ENCODE data around the gene CDYL2. TPM values are rescaled to one million over a fixed set of nuclear protein-coding genes. Genes with fewer than 3 reads are reported as not detected.

The CDYL2 gene
- total RNA-seq, 4 donors from 2014 or later: 0.80 to 3.5 (median 2.3) TPM

DNA sequence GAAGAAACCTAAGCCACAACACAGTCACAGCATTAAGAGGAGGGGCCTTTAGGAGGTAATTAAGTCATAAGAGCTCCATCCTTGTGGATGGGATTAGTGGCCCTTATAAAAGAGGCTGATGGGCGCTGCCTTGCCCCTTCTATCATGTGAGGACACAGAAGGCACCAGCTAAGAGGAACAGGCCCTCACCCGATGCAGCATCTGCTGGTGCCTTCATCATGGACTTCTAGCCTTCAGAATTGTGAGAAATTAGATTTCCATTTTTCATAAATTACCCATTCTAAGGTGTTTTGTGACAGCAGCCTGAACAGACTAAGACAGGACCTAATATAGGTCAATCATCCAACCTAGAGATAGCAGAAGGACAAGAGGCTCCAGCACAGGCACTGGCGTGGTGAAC is 120.8 kb downstream of the CDYL2 start:
- in situ Hi-C loops (cut with MboI; ENCODE audit: low pct_ligation_motif_present in 1 of 4, low pct_unique_long_range_greater_than_20kb in 1 of 4, low sequenced_read_pairs in 3 of 4) (no loop called here), intact Hi-C loops (cut with DNase I; ENCODE audit: low total_unique reads) (no loop called here)
- H3K27ac ChIP-seq: no peak overlapping the region
- no peak for DNase-seq
- TF ChIP-seq, protein P1, sequence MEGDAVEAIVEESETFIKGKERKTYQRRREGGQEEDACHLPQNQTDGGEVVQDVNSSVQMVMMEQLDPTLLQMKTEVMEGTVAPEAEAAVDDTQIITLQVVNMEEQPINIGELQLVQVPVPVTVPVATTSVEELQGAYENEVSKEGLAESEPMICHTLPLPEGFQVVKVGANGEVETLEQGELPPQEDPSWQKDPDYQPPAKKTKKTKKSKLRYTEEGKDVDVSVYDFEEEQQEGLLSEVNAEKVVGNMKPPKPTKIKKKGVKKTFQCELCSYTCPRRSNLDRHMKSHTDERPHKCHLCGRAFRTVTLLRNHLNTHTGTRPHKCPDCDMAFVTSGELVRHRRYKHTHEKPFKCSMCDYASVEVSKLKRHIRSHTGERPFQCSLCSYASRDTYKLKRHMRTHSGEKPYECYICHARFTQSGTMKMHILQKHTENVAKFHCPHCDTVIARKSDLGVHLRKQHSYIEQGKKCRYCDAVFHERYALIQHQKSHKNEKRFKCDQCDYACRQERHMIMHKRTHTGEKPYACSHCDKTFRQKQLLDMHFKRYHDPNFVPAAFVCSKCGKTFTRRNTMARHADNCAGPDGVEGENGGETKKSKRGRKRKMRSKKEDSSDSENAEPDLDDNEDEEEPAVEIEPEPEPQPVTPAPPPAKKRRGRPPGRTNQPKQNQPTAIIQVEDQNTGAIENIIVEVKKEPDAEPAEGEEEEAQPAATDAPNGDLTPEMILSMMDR (IDR thresholded peaks at IDR 0.05): no peak
- TF ChIP-seq POLR2AphosphoS5 (IDR thresholded peaks at IDR 0.05): no peak
- no peaks in the 10 kb centered on the region for H3K9me3 ChIP-seq
- WGBS, 2 donors (ENCODE audit: low coverage in 1 of 2): 96 to 100% methylated on average over 2 to 3 of the region's 3 CpGs
- no peaks in the 10 kb centered on the region for H3K4me1 ChIP-seq
- H3K36me3 ChIP-seq: no peaks in the 10 kb centered on the region
- no peaks in the 10 kb centered on the region for H3K27me3 ChIP-seq
- no peak overlapping the region for H3K4me3 ChIP-seq

DNA sequence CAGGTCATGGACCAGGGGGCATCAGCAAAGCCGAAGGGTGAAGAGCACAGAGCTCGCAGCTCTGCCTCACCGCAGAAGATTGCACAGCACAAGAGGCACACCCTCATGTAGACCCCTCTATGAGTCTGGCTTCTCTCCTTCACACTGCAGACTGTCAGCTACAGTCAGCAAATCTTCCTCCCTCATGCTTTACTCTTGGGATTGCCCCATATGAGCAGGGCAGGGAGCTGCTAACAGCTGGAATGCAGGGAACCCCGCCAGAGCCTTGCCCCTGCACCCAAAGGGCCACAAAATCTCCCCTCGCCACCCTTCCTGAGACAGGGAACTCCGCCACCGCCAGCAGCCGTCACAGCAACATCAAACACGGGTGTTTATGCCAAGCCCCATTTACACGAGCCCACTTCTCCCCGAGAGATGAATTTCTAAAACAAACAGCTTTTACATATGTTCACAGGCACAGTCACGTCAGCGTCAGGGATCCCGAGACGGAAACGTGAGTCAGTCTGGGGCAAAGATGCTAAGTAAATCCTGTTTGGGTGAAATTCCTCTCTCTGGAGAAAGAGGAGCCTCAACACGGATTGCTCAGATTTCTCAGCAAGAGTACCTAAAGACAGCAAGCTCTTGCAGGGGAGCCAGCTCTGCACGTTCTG is 121.9 kb downstream of the CDYL2 start:
- TF ChIP-seq, protein P1 (IDR thresholded peaks at IDR 0.05): no peak
- TF ChIP-seq POLR2AphosphoS5 (IDR thresholded peaks at IDR 0.05) (no peak), EP300 (IDR thresholded peaks at IDR 0.05; ENCODE audit: low read depth) (no peak), POLR2A (IDR thresholded peaks at IDR 0.05) (no peak)
- no peaks in the 10 kb centered on the region for H3K4me1 ChIP-seq
- H3K4me3 ChIP-seq: no peak overlapping the region
- H3K27ac ChIP-seq: no peak overlapping the region
- WGBS, 2 donors (ENCODE audit: low coverage in 1 of 2): 87% methylated on average over 18 of the region's 18 CpGs; no CpG with 5 or more reads in 1 of the 2 donors
- intact Hi-C loops (cut with DNase I; ENCODE audit: low total_unique reads) (no loop called here), in situ Hi-C loops (cut with MboI; ENCODE audit: low pct_ligation_motif_present in 1 of 4, low pct_unique_long_range_greater_than_20kb in 1 of 4, low sequenced_read_pairs in 3 of 4) (no loop called here)
- no peaks in the 10 kb centered on the region for H3K36me3 ChIP-seq
- no peaks in the 10 kb centered on the region for H3K9me3 ChIP-seq
- no peaks in the 10 kb centered on the region for H3K27me3 ChIP-seq
- DNase-seq: no peak

DNA sequence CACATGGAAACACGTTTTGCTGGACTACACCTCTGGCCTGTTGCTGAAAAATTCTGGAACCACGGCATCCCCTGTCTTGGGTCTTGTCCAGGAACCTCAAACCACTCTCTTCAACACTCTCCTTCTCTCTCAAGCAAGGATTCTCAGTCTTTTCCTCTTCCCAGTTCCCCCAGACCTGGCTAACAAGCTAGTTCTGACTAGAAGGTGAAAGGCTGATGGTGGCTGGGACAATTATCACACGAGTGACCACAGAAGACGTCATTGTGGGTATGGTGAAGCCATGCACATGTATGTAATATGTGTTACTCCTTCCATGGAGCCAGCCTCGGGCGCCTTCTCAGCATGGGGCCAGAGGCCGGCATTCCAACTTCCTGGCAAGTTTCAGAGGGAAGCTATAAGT is 123.0 kb downstream of the CDYL2 start:
- in situ Hi-C loops (cut with MboI; ENCODE audit: low pct_ligation_motif_present in 1 of 4, low pct_unique_long_range_greater_than_20kb in 1 of 4, low sequenced_read_pairs in 3 of 4): no loop called here
- Histone ChIP-seq H3K27me3 (no peaks in the 10 kb centered on the region), H3K4me1 (no peaks in the 10 kb centered on the region), H3K36me3 (no peaks in the 10 kb centered on the region), H3K4me3 (no peak overlapping the region), H3K9me3 (no peaks in the 10 kb centered on the region), H3K27ac (no peak overlapping the region)
- no peak for TF ChIP-seq POLR2A (IDR thresholded peaks at IDR 0.05)
- TF ChIP-seq POLR2AphosphoS5 (IDR thresholded peaks at IDR 0.05): no peak
- TF ChIP-seq, protein P1 (IDR thresholded peaks at IDR 0.05): no peak
- intact Hi-C loops (cut with DNase I; ENCODE audit: low total_unique reads): no loop called here
- 87 to 100% methylated on average over 2 to 7 of the region's 7 CpGs for WGBS, 2 donors (ENCODE audit: low coverage in 1 of 2)
- no peak for DNase-seq

DNA sequence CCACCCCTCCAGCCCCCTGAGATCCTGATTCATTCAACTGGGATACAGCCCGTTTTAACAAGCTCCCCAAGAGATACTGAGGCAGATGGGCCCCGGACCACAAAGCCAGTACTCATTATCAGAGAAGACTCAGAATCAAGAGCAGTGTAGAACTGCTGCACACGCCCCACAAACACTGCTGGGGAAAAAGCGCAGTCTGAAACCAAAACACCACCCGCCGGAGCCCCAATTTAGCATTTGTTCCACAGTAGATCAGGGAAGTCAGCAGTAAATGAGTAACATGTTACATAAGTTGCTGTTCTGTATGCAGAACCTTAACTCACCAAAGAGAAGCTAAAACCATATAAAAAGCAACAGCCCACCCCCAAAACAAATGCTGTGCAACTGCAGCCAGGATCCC is 123.6 kb downstream of the CDYL2 start:
- no peak for DNase-seq
- H3K27me3 ChIP-seq: no peaks in the 10 kb centered on the region
- H3K4me3 ChIP-seq: no peak overlapping the region
- in situ Hi-C loops (cut with MboI; ENCODE audit: low pct_ligation_motif_present in 1 of 4, low pct_unique_long_range_greater_than_20kb in 1 of 4, low sequenced_read_pairs in 3 of 4): no loop called here
- TF ChIP-seq, protein P1 (IDR thresholded peaks at IDR 0.05): no peak
- no peak for TF ChIP-seq EP300 (IDR thresholded peaks at IDR 0.05; ENCODE audit: low read depth)
- 89% methylated on average over 6 of the region's 6 CpGs; no CpG with 5 or more reads in 1 of the 2 donors for WGBS, 2 donors (ENCODE audit: low coverage in 1 of 2)
- intact Hi-C loops (cut with DNase I; ENCODE audit: low total_unique reads): no loop called here
- no peaks in the 10 kb centered on the region for H3K36me3 ChIP-seq
- no peaks in the 10 kb centered on the region for H3K9me3 ChIP-seq
- no peaks in the 10 kb centered on the region for H3K4me1 ChIP-seq
- H3K27ac ChIP-seq: no peak overlapping the region
